AG09319 (cell line): Measurements from ENCODE around the gene MRGPRG.

Experiments
- DNase-seq: peaks from one replicate; pipeline ENCODE4 v3.0.0-alpha.2; 2010; ENCODE audit warnings: low read depth; ENCODE audit errors: extremely low read depth
- CTCF ChIP-seq: IDR thresholded peaks from 2 replicates; pipeline ENCODE4 v1.5.1; 2011; ENCODE audit warnings: low read depth, mild to moderate bottlenecking, inconsistent platforms, low read length, moderate library complexity

Gene MRGPRG

GRCh38 chr11:3222941-3223915 lies 4.6 kb upstream of the MRGPRG start:
- no peak for DNase-seq
- TF ChIP-seq CTCF: no peak

- TF ChIP-seq CTCF: no peak
Measured at GRCh38 chr11:3222003-3222855, 3.6 kb upstream of the MRGPRG start.

GRCh38 chr11:3221408-3222002 lies 2.9 kb upstream of the MRGPRG start:
- no peak for DNase-seq
- no peak for TF ChIP-seq CTCF

More at GRCh38 chr11:3222003-3222855, 3.6 kb upstream of the MRGPRG start:
- DNase-seq: no peak

GRCh38 chr11:3220521-3221407 lies 2.2 kb upstream of the MRGPRG start:
- DNase-seq: no peak
- no peak for TF ChIP-seq CTCF

- TF ChIP-seq CTCF: no peak
- DNase-seq: no peak
Measured at GRCh38 chr11:3220101-3220500, 1.5 kb upstream of the MRGPRG start.

GRCh38 chr11:3219281-3219892 lies 774 bp upstream of the MRGPRG start:
- no peak for TF ChIP-seq CTCF
- DNase-seq: no peak
